Trophoblast cell (in vitro differentiated cells and primary cell): ENCODE measurements around the gene AGPS.

Source experiments
- DNase-seq, 2 donors: peaks; one replicate each; pipeline ENCODE4 v3.0.0-alpha.2; 2016
- H2AFZ ChIP-seq: 2 replicates; pipeline ENCODE4 v1.6.1; 2013; ENCODE audit warnings: low read length, moderate library complexity, mild to moderate bottlenecking; ENCODE audit not compliant: insufficient read depth, poor library complexity
- H2AK5ac ChIP-seq: 2 replicates; pipeline ENCODE4 v1.6.1; 2013; ENCODE audit warnings: mild to moderate bottlenecking, low read length
- H2BK120ac ChIP-seq: 2 replicates; pipeline ENCODE4 v1.6.1; 2013; ENCODE audit warnings: low read length, mild to moderate bottlenecking, moderate library complexity; ENCODE audit not compliant: insufficient read depth, poor library complexity
- H2BK12ac ChIP-seq: 2 replicates; pipeline ENCODE4 v1.6.1; 2013; ENCODE audit warnings: mild to moderate bottlenecking, low read length, moderate library complexity
- H2BK5ac ChIP-seq: 2 replicates; pipeline ENCODE4 v1.6.1; 2013; ENCODE audit warnings: low read length, low read depth, moderate library complexity, mild to moderate bottlenecking; ENCODE audit not compliant: poor library complexity
- H3K14ac ChIP-seq: 2 replicates; pipeline ENCODE4 v1.6.1; 2013; ENCODE audit warnings: mild to moderate bottlenecking, low read length
- H3K18ac ChIP-seq: 2 replicates; pipeline ENCODE4 v1.6.1; 2013; ENCODE audit warnings: mild to moderate bottlenecking, low read length
- H3K23ac ChIP-seq: 2 replicates; pipeline ENCODE4 v1.6.1; 2013; ENCODE audit warnings: low read length
- H3K27ac ChIP-seq: 2 replicates; pipeline ENCODE4 v1.5.1; 2013; ENCODE audit warnings: low read depth, mild to moderate bottlenecking, inconsistent platforms, low read length, moderate library complexity
- H3K27me3 ChIP-seq: 2 replicates; pipeline ENCODE4 v1.6.1; 2013; ENCODE audit warnings: inconsistent platforms, mild to moderate bottlenecking, low read length, moderate library complexity; ENCODE audit not compliant: insufficient read depth
- H3K36me3 ChIP-seq, 2 experiments: 1 replicate in 1 of 2; 2 replicates in 1 of 2; pipeline ENCODE4 v1.6.1; 2013; ENCODE audit warnings: low read length in 2 of 2, mild to moderate bottlenecking in 2 of 2, moderate library complexity in 1 of 2; ENCODE audit not compliant: insufficient read depth in 2 of 2, control insufficient read depth in 1 of 2
- H3K4ac ChIP-seq: 2 replicates; pipeline ENCODE4 v1.6.1; 2013; ENCODE audit warnings: low read depth, mild to moderate bottlenecking, low read length, moderate library complexity
- H3K4me1 ChIP-seq, 2 experiments: 1 replicate in 1 of 2; 2 replicates in 1 of 2; pipeline ENCODE4 v1.6.1; 2013; ENCODE audit warnings: low read length in 2 of 2, mild to moderate bottlenecking in 2 of 2, moderate library complexity in 1 of 2; ENCODE audit not compliant: insufficient read depth in 2 of 2, control insufficient read depth in 1 of 2
- H3K4me2 ChIP-seq: 2 replicates; pipeline ENCODE4 v1.6.1; 2013; ENCODE audit warnings: inconsistent platforms, mild to moderate bottlenecking, low read length, moderate library complexity
- H3K4me3 ChIP-seq: 2 replicates; pipeline ENCODE4 v1.5.1; 2013; ENCODE audit warnings: mild to moderate bottlenecking, low read depth, low read length, inconsistent platforms
- H3K79me1 ChIP-seq: one replicate; pipeline ENCODE4 v1.6.1; 2013; ENCODE audit warnings: low read length
- H3K79me2 ChIP-seq: 2 replicates; pipeline ENCODE4 v1.6.1; 2013; ENCODE audit warnings: low read length, mild to moderate bottlenecking; ENCODE audit not compliant: control insufficient read depth, insufficient read depth, poor library complexity
- H3K9ac ChIP-seq: 2 replicates; pipeline ENCODE4 v1.6.1; 2013; ENCODE audit warnings: mild to moderate bottlenecking, low read length
- H3K9me3 ChIP-seq: 2 replicates; pipeline ENCODE4 v1.6.1; 2013; ENCODE audit warnings: low read depth, mild to moderate bottlenecking, control low read depth, inconsistent platforms, low read length; ENCODE audit not compliant: insufficient read depth
- H4K12ac ChIP-seq: 2 replicates; pipeline ENCODE4 v1.6.1; 2013; ENCODE audit warnings: low read depth, mild to moderate bottlenecking, low read length, moderate library complexity
- H4K8ac ChIP-seq: 2 replicates; pipeline ENCODE4 v1.6.1; 2013; ENCODE audit warnings: low read depth, mild to moderate bottlenecking, low read length, moderate library complexity
- H4K91ac ChIP-seq: one replicate; pipeline ENCODE4 v1.6.1; 2013; ENCODE audit warnings: low read depth, mild to moderate bottlenecking, low read length, moderate library complexity
- WGBS: extraction: QIAGEN DNeasy Blood & Tissue Kit; methylation state at CpG from one replicate; pipeline ENCODE4 v1.1.7; 2013; ENCODE audit warnings: missing lambda C conversion rate; ENCODE audit not compliant: insufficient read length, insufficient coverage; ENCODE audit errors: extremely low coverage; 5-methylcytosine and 5-hydroxymethylcytosine counted together

Gene AGPS

GRCh38 chr2:177394594-177394973 is 2.0 kb downstream of the AGPS start:
- peaks cover 6 to 9% of the 10 kb centered on the region in 2 experiments for H3K4me1 ChIP-seq
- no peak overlapping the region for H4K91ac ChIP-seq
- no peak overlapping the region for H3K23ac ChIP-seq
- H3K79me1 ChIP-seq = peaks cover 14% of the 10 kb centered on the region
- no peaks in the 10 kb centered on the region for H3K27me3 ChIP-seq
- H3K14ac ChIP-seq = no peak overlapping the region
- peaks cover 12% of the 10 kb centered on the region for H3K79me2 ChIP-seq
- H2AFZ ChIP-seq = no peak overlapping the region
- H4K8ac ChIP-seq = no peak overlapping the region
- peaks cover 0 to 4% of the 10 kb centered on the region in 2 experiments for H3K36me3 ChIP-seq
- no peak overlapping the region for H2BK12ac ChIP-seq
- no peak overlapping the region for H3K4ac ChIP-seq
- H2AK5ac ChIP-seq = no peak overlapping the region
- no peak overlapping the region for H3K4me3 ChIP-seq
- H2BK120ac ChIP-seq = no peak overlapping the region
- no peak overlapping the region for H4K12ac ChIP-seq
- WGBS = no CpG with 5 or more reads among the region's 3 CpGs
- H3K4me2 ChIP-seq = no peak overlapping the region
- no peak overlapping the region for H3K9ac ChIP-seq
- no peak overlapping the region for H2BK5ac ChIP-seq
- no peak overlapping the region for H3K18ac ChIP-seq
- no peaks in the 10 kb centered on the region for H3K9me3 ChIP-seq
- no peak for DNase-seq
- no peak overlapping the region for H3K27ac ChIP-seq

- DNase-seq = no peak
- no peak overlapping the region for H3K18ac ChIP-seq
- no peak overlapping the region for H3K4ac ChIP-seq
- H2AFZ ChIP-seq = no peak overlapping the region
- H3K27me3 ChIP-seq = no peaks in the 10 kb centered on the region
- no peak overlapping the region for H3K4me2 ChIP-seq
- no CpG with 5 or more reads among the region's 3 CpGs for WGBS
- no peak overlapping the region for H3K27ac ChIP-seq
- no peak overlapping the region for H2BK120ac ChIP-seq
- no peak overlapping the region for H3K14ac ChIP-seq
- peaks cover 6 to 9% of the 10 kb centered on the region in 2 experiments for H3K4me1 ChIP-seq
- no peak overlapping the region for H4K8ac ChIP-seq
- H3K79me2 ChIP-seq = peaks cover 12% of the 10 kb centered on the region
- H2BK12ac ChIP-seq = no peak overlapping the region
- H3K9me3 ChIP-seq = no peaks in the 10 kb centered on the region
- H2AK5ac ChIP-seq = no peak overlapping the region
- no peak overlapping the region for H3K9ac ChIP-seq
- no peak overlapping the region for H3K4me3 ChIP-seq
- no peak overlapping the region for H3K23ac ChIP-seq
- no peak overlapping the region for H2BK5ac ChIP-seq
- H3K79me1 ChIP-seq = peaks cover 14% of the 10 kb centered on the region
- H4K12ac ChIP-seq = no peak overlapping the region
- no peak overlapping the region for H4K91ac ChIP-seq
- H3K36me3 ChIP-seq = peaks cover 0 to 4% of the 10 kb centered on the region in 2 experiments
Observed at GRCh38 chr2:177395351-177396065, 2.9 kb downstream of the AGPS start.

GRCh38 chr2:177396703-177397460 is 4.3 kb downstream of the AGPS start:
- Histone ChIP-seq H4K8ac (no peak overlapping the region), H3K79me2 (peaks cover 12% of the 10 kb centered on the region), H3K23ac (no peak overlapping the region), H3K79me1 (peaks cover 14% of the 10 kb centered on the region), H3K4me3 (no peak overlapping the region), H3K14ac (no peak overlapping the region), H3K9ac (no peak overlapping the region), H3K4me1 (peaks cover 6 to 9% of the 10 kb centered on the region in 2 experiments), H3K36me3 (peaks cover 0 to 4% of the 10 kb centered on the region in 2 experiments), H3K27ac (peak overlapping the region; percentile 26), H3K9me3 (no peaks in the 10 kb centered on the region), H2BK5ac (no peak overlapping the region), H3K4ac (no peak overlapping the region), H3K4me2 (no peak overlapping the region), H2BK12ac (no peak overlapping the region), H2AFZ (no peak overlapping the region), H2AK5ac (no peak overlapping the region), H3K27me3 (no peaks in the 10 kb centered on the region), H4K91ac (peak overlapping the region; percentile 28), H2BK120ac (no peak overlapping the region), H4K12ac (no peak overlapping the region), H3K18ac (no peak overlapping the region)
- no CpG with 5 or more reads among the region's 10 CpGs for WGBS
- peak in 1 of 2 donors; percentile 50 for DNase-seq

GRCh38 chr2:177397481-177398289 is 5.1 kb downstream of the AGPS start:
- Histone ChIP-seq H3K27me3 (no peaks in the 10 kb centered on the region), H4K8ac (no peak overlapping the region), H2BK5ac (no peak overlapping the region), H3K4me2 (no peak overlapping the region), H2AFZ (no peak overlapping the region), H3K4me1 (peaks cover 3 to 5% of the 10 kb centered on the region in 2 experiments), H2AK5ac (no peak overlapping the region), H3K79me1 (peaks cover 9% of the 10 kb centered on the region), H4K12ac (no peak overlapping the region), H2BK12ac (no peak overlapping the region), H3K79me2 (peaks cover 8% of the 10 kb centered on the region), H3K23ac (no peak overlapping the region), H3K4me3 (no peak overlapping the region), H3K36me3 (peaks cover 0 to 4% of the 10 kb centered on the region in 2 experiments), H3K4ac (peak overlapping the region; percentile 56), H3K14ac (no peak overlapping the region), H3K27ac (no peak overlapping the region), H3K9me3 (no peaks in the 10 kb centered on the region), H3K18ac (no peak overlapping the region), H3K9ac (no peak overlapping the region), H2BK120ac (no peak overlapping the region), H4K91ac (no peak overlapping the region)
- no CpG with 5 or more reads among the region's 12 CpGs for WGBS
- peak in 1 of 2 donors; percentile 38 for DNase-seq
